CD4-positive, alpha-beta T cell treated with Interleukin-15 for 1 hour (primary cell): ENCODE data around the gene SP6.

Experiments
- DNase-seq: peaks from one replicate; pipeline ENCODE4 v3.0.0-alpha.2; 2020

The SP6 gene

DNA sequence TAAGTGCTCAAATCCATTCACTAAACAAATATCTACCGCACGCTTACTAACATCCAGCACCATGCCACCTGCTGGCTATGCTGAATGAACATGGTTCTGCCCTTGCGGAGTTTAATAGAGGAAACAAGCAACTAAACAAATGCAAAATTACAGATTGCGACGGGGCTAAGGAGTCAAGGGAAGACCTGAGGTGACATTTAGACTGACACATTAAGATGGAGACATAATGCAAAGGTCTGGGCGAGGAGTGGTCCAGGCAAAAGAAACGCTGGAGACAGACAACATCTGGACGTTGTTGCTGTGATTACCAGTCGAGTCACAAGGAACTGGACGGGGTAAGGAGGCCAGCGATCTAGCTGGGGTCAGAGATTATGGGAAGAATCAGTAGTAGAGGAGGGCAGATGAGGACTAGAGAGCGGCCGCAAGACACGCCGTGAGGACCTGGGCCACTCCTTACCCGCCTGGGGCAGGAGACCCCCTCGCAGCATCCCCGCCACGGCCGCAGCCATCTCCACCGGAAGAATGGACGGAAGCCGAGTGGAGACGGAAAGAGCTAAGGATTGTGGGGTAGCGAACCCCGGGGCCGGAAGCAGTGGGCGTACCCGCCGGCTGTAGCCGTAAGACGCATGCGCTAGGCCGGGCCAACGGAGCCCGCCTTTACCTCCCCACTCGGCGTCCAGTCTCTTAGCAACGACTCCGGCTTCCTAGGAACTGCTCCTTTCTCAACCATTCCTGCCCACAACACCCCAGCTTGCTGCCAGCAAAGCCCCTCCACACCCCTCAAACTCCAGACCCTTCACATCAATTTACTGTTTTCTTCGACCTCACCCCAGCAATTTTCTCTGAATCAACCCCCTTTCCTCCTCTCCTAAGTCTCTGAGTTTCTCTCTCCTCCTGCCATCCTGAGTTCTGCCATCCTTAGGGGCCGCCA is 19.7 kb downstream of the SP6 start, which contains the start of the genes LRRC46 and MRPL10:
Gene LRRC46 (plus strand): TSS at position 668 of the 931 bp plus-strand sequence. CDS start 320 bp downstream, outside the sequence.
Gene MRPL10 (minus strand): TSS at position 539 of the 931 bp plus-strand sequence. CDS start 30 bp downstream, at position 509.
- peak; percentile 92 for DNase-seq

DNA sequence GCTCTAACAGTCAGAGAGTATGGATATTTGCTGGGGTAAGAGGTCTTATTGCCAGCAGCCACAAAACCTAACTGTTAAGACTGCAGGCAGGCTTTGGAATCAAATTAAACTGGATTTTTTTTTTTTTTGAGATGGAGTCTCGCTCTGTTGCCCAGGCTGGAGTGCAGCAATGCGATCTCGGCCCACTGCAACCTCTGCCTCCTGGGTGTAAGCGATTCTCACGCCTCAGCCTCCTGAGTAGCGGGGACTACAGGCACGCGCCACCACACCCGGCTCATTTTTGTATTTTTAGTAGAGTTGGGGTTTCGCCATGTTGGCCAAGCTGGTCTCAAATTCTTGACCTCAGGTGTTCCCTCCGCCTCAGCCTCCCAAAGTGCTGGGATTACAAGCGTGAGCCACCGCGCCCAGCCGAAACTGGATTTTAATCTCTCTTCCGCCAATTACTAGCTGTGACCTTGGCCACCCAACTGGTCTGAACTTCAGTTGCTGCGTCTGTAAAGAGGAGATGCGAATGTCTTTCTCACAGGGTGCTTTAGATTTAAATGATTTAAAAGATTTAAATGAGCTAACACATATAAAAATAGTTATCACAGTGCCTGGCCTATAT is 20.5 kb downstream of the SP6 start:
- DNase-seq, result no peak

DNA sequence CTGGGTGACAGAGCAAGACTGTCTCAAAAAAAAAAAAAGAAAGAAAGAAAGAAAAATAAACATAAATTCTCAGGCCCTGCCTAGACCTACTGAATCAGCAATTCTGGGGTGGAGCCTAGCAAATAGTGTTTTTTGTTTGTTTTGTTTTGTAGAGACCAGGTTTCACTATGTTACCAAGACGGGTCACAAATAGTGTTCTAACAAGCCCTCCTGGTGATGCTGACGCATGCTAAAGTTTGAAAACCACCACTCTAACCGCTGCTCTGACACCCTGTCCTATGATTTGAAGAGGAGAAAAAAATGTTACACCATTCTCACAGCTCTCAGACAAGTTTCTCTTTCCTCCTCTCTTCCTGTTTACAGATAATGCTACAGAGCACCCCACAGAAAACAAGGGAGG is 21.1 kb downstream of the SP6 start:
- DNase-seq, result peak; percentile 85

GRCh38 chr17:47823519-47823918 is 27.4 kb downstream of the SP6 start:
- no peak for DNase-seq

DNA sequence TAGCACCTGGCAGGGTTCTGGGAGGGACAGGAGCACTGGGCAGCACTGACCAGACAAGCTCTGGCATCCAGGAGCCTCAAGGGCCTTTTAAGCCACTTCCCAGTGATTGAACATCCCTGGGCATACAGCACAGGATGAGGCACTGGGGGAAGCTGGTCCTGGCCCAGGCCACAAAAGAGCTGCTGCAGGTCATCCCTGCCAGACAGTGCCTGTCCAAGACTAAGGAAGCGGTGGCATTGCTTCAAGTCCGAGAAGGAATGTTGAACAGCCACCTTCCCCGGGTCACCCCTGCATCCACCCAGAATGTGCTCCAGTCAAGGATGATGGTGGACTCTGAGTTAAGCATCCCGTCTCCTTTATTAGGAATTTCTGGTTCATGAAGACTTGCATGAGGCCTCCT is 28.2 kb downstream of the SP6 start:
- DNase-seq, result no peak

- DNase-seq, result peak; percentile 87
Measured at GRCh38 chr17:47821424-47822391, 29.3 kb downstream of the SP6 start, which contains the start of gene OSBPL7. TSS of gene OSBPL7 (minus strand) at chr17:47821794. CDS start at chr17:47820278, 1,516 bp downstream.

GRCh38 chr17:47821031-47821423 is 29.9 kb downstream of the SP6 start:
- no peak for DNase-seq

DNA sequence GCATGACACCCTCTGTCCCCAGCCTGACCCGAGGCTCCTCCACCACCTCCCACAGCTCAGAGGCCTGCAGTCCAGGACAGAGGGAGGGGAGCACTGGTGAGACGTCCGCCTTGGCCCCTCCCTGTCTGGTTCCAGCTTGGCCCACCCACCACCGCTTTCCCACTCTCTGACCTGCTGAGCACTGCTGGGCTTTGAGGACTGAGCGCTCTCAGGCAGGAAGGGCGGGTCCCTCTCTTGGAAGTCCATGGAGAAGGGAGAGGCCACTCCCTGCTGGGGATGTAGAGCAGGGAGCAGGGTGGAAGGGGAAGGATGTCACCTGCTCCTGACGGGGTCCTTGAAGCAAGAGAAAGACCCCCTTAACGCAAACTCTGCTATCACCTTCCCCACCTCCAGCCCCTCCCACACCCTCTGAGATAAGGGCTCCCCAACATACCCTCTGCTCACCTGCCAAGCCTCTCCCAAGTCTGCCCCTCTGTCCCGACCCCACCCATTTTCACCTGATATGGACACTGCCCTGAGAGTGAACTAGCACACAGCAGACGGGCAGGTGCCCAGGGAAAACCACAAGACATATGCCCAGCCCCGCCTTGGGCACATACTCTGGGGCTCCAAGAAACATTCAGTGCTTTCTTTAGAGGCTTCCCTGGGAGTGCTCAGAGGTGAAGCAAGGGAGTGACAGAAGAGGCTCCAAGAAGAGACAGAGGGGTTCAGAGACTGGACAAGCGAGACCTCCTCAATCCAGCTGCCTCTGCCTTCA is 30.8 kb downstream of the SP6 start:
- no peak for DNase-seq

GRCh38 chr17:47819475-47819874 is 31.5 kb downstream of the SP6 start:
- DNase-seq, result no peak

GRCh38 chr17:47818002-47818695 is 32.8 kb downstream of the SP6 start:
- no peak for DNase-seq

DNA sequence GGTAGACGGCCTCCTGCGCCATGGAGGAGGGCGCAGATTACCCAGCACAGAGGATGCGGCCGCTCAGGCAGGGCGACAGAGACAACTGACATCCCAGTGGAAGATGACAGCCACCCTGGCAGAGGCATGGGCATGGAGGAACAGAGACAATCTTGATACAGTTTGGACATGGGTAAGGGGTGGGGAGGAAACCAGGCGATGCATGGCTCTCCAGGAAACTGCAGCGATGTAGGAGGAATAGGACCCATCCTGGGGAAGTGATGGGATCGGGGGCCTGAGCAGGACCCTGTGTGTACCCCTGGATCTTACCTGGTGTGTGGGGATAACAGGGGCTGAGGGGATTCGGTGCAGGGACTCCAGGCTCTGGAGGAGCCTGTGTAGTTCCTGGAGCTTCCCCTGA is 34.0 kb downstream of the SP6 start:
- DNase-seq, result no peak

- DNase-seq, result no peak
Measured at GRCh38 chr17:47816111-47816735, 34.7 kb downstream of the SP6 start.

DNA sequence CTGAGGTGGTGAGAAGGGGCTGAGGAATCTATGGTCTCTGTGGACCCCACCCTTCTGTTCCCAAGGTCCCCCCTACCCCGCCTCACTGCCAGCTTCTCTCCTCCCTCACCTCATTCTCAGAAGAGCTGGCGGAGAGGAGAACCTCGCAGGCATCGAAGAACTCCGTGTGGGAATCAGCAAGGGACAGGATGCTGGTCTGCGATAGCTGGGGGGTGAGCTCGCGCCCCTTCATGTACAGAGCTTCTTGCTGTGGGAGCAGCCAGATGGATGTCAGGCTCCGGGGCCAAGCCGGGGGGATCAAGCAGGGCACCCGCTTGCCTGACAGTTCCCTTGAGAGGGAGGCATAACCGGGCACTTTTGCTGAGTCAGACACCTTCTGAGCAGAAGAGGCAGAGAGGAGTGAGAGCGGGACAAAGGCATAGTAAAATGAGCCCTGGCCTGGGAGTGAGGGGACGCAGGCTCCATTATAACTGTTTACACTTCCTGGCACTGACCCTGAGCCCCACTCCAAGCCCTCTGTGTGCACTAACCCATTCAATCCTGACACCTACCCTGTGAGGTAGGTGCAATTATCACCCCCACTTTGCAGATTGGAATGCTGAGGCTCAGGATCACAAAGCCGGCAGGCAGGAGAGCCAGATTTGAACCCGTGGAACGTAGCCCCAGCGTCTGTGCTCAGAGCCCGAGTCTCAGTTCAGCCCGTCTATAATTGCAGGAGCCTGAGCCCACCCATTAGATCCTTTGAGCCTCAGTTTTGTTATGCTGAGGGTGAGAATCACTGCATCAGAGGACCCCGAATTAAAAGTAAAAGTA is 35.7 kb downstream of the SP6 start:
- DNase-seq, result no peak

DNA sequence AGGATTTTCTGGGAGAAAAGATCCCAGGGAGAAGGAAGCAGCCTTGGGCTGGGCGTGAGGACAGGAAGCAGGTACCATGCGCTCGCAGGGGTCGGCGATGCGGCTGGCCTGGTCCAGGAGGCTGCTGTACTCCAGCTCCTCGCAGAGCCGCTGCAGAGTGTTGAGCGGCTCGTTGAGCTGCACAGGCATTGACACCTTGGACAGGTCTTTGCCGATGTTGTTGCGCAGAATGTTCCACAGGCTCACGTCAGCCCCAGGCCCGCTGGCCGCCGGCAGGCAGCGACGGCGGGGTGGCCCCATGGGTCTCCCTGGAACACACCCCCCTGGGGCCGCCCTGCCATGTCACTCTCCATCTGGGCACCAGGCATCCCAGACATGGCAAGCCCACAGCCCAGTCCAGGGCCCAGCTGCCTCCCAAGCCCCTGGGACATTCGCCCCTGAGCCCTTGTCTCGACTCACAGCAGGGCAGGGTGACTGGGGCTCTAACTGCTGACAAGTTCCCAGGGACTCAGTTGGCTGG is 37.4 kb downstream of the SP6 start:
- no peak for DNase-seq

GRCh38 chr17:47813077-47813476 is 37.9 kb downstream of the SP6 start:
- no peak for DNase-seq

- DNase-seq, result no peak
Measured at GRCh38 chr17:47812146-47812920, 38.6 kb downstream of the SP6 start.

- DNase-seq, result no peak
Measured at GRCh38 chr17:47811709-47812108, 39.3 kb downstream of the SP6 start.

GRCh38 chr17:47810901-47811635 is 39.9 kb downstream of the SP6 start:
- no peak for DNase-seq
